Activated naive CD8-positive, alpha-beta T cell treated with anti-CD3 and anti-CD28 coated beads, Interleukin-2, amount 50 U/mL, for 16 hours (primary cell): Measurements from ENCODE around the gene PLA2G12B.

Source experiments
- DNase-seq: peaks from one replicate; pipeline ENCODE4 v3.0.0-alpha.2; 2020; ENCODE audit warnings: low read depth, low spot score

Gene PLA2G12B

GRCh38 chr10:72890086-72890485 lies 64.5 kb downstream of the PLA2G12B start:
- no peak for DNase-seq

DNA sequence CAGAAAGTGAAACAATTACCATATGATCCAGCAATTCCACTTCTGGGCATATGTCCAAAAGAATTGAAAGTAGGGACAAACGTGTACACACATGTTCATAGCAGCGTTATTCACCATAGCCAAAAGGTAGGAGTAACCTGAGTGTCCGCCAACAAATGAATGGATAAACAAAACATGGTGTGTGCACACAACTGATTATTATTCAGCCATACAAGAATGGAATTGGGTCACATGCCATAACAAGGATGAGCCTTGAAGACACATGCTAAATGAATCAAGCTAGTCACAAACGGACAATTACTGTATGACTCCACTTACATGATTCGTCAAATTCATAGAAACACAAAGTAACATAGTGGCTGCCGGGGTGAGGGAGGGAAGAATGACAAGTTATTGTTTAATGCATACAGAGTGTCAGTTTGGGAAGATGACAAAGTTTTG lies 65.2 kb downstream of the PLA2G12B start:
- DNase-seq = no peak

GRCh38 chr10:72888151-72888638 lies 66.4 kb downstream of the PLA2G12B start:
- DNase-seq = no peak

DNA sequence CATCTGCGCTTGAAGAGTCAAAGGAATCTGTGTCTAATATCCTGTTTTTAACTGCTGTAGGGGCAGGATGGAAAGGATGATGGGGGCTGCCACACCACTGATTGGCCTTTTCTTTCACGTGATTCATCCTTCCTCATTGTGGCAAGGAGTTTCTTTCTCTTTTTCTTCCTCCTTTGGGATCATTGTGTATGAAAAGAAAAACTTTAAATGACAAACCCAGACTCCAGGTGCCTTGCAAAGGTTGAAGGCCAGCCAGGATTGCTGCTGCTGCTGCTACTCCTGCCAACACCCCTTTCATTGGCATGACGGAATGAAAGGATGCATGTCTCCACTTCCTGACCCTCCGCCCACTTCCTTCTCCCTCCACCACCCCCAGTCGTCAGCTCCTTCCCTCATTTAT lies 67.6 kb downstream of the PLA2G12B start:
- DNase-seq = no peak

GRCh38 chr10:72886621-72887020 lies 68.0 kb downstream of the PLA2G12B start:
- DNase-seq = no peak

GRCh38 chr10:72885953-72886352 lies 68.7 kb downstream of the PLA2G12B start:
- no peak for DNase-seq
